GM23338 (cell line): ENCODE measurements around the gene TYW1.

Experiments used
- EZH2 ChIP-seq: fragments of 200-600 bp; sonication (generic); IDR thresholded peaks from one replicate; pipeline ENCODE4 v1.8.0; 2017; ENCODE audit warnings: antibody characterized with exemption, mild to moderate bottlenecking, low read depth; ENCODE audit not compliant: unreplicated experiment
- EZH2phosphoT487 ChIP-seq: fragments of 200-600 bp; sonication (generic); IDR thresholded peaks from one replicate; pipeline ENCODE4 v1.8.1; 2018; ENCODE audit warnings: antibody characterized with exemption; ENCODE audit not compliant: unreplicated experiment
- NANOG ChIP-seq: IDR thresholded peaks from 2 replicates; pipeline ENCODE4 v1.6.1; 2016; ENCODE audit warnings: antibody characterized with exemption, borderline replicate concordance
- POLR2AphosphoS5 ChIP-seq: IDR thresholded peaks from 2 replicates; pipeline ENCODE4 v1.6.1; 2016; ENCODE audit warnings: antibody characterized with exemption, low read depth
- STAT1 ChIP-seq: IDR thresholded peaks from one replicate; pipeline ENCODE4 v1.6.1; 2016; ENCODE audit warnings: antibody characterized with exemption; ENCODE audit not compliant: unreplicated experiment
- TF ChIP-seq, protein P1 (sequence below), 2 experiments: fragments of 200-600 bp in 1 of 2; sonication (generic) in 1 of 2; conservative IDR thresholded peaks; 2 replicates each; pipeline versions ENCODE4 v1.5.1 to v1.6.1; 2016 to 2017; ENCODE audit warnings: antibody characterized with exemption in 2 of 2, low read depth in 2 of 2, mild to moderate bottlenecking in 2 of 2, moderate library complexity in 1 of 2
- TF ChIP-seq, protein P2 (sequence below): IDR thresholded peaks from 2 replicates; pipeline ENCODE4 v1.6.1; 2016; ENCODE audit warnings: antibody characterized with exemption
- TF ChIP-seq, protein P3 (sequence below): IDR thresholded peaks from one replicate; pipeline ENCODE4 v1.6.1; 2018; ENCODE audit warnings: antibody characterized with exemption; ENCODE audit not compliant: unreplicated experiment

DNA sequence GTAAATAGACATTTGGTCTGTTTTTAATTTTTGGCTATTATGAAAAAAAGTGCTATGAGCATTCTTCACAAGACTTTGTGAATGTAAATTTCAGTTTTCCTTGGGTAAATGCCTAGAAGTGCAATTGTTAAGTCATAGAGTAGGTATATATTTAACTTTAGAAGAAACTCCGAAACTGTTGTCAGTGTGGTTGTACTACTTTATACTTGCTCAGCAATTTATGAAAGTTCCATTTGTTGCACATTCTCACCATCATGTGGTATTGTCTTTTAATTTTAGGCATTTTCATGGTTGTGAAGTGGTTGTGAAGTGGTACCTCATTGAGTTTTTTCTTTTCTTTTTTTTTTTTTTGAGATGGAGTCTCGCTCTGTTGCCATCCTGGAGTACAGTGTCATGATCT is 60.0 kb downstream of the TYW1 start:
- TF ChIP-seq EZH2 = no peak
- TF ChIP-seq, protein P1, sequence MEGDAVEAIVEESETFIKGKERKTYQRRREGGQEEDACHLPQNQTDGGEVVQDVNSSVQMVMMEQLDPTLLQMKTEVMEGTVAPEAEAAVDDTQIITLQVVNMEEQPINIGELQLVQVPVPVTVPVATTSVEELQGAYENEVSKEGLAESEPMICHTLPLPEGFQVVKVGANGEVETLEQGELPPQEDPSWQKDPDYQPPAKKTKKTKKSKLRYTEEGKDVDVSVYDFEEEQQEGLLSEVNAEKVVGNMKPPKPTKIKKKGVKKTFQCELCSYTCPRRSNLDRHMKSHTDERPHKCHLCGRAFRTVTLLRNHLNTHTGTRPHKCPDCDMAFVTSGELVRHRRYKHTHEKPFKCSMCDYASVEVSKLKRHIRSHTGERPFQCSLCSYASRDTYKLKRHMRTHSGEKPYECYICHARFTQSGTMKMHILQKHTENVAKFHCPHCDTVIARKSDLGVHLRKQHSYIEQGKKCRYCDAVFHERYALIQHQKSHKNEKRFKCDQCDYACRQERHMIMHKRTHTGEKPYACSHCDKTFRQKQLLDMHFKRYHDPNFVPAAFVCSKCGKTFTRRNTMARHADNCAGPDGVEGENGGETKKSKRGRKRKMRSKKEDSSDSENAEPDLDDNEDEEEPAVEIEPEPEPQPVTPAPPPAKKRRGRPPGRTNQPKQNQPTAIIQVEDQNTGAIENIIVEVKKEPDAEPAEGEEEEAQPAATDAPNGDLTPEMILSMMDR (conservative IDR thresholded peaks at IDR 0.05; ENCODE audit: low read depth in 2 of 2) = no peak
- TF ChIP-seq, protein P2, sequence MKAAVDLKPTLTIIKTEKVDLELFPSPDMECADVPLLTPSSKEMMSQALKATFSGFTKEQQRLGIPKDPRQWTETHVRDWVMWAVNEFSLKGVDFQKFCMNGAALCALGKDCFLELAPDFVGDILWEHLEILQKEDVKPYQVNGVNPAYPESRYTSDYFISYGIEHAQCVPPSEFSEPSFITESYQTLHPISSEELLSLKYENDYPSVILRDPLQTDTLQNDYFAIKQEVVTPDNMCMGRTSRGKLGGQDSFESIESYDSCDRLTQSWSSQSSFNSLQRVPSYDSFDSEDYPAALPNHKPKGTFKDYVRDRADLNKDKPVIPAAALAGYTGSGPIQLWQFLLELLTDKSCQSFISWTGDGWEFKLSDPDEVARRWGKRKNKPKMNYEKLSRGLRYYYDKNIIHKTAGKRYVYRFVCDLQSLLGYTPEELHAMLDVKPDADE = no peak
- TF ChIP-seq POLR2AphosphoS5 = no peak
- TF ChIP-seq, protein P3, sequence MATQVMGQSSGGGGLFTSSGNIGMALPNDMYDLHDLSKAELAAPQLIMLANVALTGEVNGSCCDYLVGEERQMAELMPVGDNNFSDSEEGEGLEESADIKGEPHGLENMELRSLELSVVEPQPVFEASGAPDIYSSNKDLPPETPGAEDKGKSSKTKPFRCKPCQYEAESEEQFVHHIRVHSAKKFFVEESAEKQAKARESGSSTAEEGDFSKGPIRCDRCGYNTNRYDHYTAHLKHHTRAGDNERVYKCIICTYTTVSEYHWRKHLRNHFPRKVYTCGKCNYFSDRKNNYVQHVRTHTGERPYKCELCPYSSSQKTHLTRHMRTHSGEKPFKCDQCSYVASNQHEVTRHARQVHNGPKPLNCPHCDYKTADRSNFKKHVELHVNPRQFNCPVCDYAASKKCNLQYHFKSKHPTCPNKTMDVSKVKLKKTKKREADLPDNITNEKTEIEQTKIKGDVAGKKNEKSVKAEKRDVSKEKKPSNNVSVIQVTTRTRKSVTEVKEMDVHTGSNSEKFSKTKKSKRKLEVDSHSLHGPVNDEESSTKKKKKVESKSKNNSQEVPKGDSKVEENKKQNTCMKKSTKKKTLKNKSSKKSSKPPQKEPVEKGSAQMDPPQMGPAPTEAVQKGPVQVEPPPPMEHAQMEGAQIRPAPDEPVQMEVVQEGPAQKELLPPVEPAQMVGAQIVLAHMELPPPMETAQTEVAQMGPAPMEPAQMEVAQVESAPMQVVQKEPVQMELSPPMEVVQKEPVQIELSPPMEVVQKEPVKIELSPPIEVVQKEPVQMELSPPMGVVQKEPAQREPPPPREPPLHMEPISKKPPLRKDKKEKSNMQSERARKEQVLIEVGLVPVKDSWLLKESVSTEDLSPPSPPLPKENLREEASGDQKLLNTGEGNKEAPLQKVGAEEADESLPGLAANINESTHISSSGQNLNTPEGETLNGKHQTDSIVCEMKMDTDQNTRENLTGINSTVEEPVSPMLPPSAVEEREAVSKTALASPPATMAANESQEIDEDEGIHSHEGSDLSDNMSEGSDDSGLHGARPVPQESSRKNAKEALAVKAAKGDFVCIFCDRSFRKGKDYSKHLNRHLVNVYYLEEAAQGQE = no peak
- no peak for TF ChIP-seq EZH2phosphoT487
- TF ChIP-seq STAT1 = no peak
- TF ChIP-seq NANOG = no peak
